ENCODE data around the gene FBXO38.

- TF ChIP-seq ZNF317 (CRISPR knock-in tag; IDR thresholded peaks at IDR 0.05; ENCODE audit: borderline replicate concordance, low read depth) (no peak), NR2C2 (CRISPR knock-in tag; IDR thresholded peaks at IDR 0.05) (no peak), SMAD4 (CRISPR knock-in tag; IDR thresholded peaks at IDR 0.05) (no peak), CTCF (IDR thresholded peaks at IDR 0.05) (no peak), KAT7 (CRISPR knock-in tag; IDR thresholded peaks at IDR 0.05; ENCODE audit: borderline replicate concordance) (no peak), ELF4 (CRISPR knock-in tag; IDR thresholded peaks at IDR 0.05; ENCODE audit: low read depth) (no peak)
Measured at GRCh38 chr5:148426514-148426913, 42.8 kb downstream of the FBXO38 start.
